Endodermal cell (in vitro differentiated cells): ENCODE measurements around the gene DNAH8. TPM values are rescaled to one million over a fixed set of nuclear protein-coding genes. Genes with fewer than 3 reads are reported as not detected.

ENCODE experiments used
- DNase-seq: peaks from one replicate; pipeline ENCODE4 v3.0.0-alpha.2; 2017
- H3K27ac ChIP-seq: 2 replicates; pipeline ENCODE4 v1.5.1; 2013; ENCODE audit warnings: mild to moderate bottlenecking, low read depth, low read length, moderate library complexity
- H3K27me3 ChIP-seq: 2 replicates; pipeline ENCODE4 v1.6.1; 2013; ENCODE audit warnings: mild to moderate bottlenecking, low read length, moderate library complexity; ENCODE audit not compliant: insufficient read depth, control insufficient read depth, poor library complexity, severe bottlenecking
- H3K36me3 ChIP-seq: 2 replicates; pipeline ENCODE4 v1.7.0; 2013; ENCODE audit warnings: mild to moderate bottlenecking, low read length, moderate library complexity; ENCODE audit not compliant: control insufficient read depth, insufficient read depth
- H3K4me1 ChIP-seq: one replicate; pipeline ENCODE4 v1.7.0; 2013; ENCODE audit warnings: low read length; ENCODE audit not compliant: control insufficient read depth, insufficient read depth
- H3K4me3 ChIP-seq: 2 replicates; pipeline ENCODE4 v1.5.1; 2013; ENCODE audit warnings: mild to moderate bottlenecking, low read length, moderate library complexity
- H3K9ac ChIP-seq: 2 replicates; pipeline ENCODE4 v1.6.1; 2013; ENCODE audit warnings: mild to moderate bottlenecking, low read length, moderate library complexity; ENCODE audit not compliant: poor library complexity, severe bottlenecking; ENCODE audit errors: extremely low read depth
- H3K9me3 ChIP-seq: 2 replicates; pipeline ENCODE4 v1.6.1; 2013; ENCODE audit warnings: mild to moderate bottlenecking, low read length, moderate library complexity; ENCODE audit not compliant: control insufficient read depth
- H3K27ac Mint-ChIP-seq: 2 replicates; pipeline ENCODE4 v1.8.0; 2020; ENCODE audit warnings: mixed read lengths
- H3K27me3 Mint-ChIP-seq: 2 replicates; pipeline ENCODE4 v1.8.0; 2021; ENCODE audit warnings: mild to moderate bottlenecking, mixed read lengths; ENCODE audit not compliant: insufficient read depth
- H3K36me3 Mint-ChIP-seq: 2 replicates; pipeline ENCODE4 v1.8.0; 2020; ENCODE audit warnings: low read depth, mixed read lengths
- H3K4me1 Mint-ChIP-seq: 2 replicates; pipeline ENCODE4 v1.8.0; 2020; ENCODE audit warnings: mixed read lengths
- H3K4me3 Mint-ChIP-seq: 2 replicates; pipeline ENCODE4 v1.8.0; 2020; ENCODE audit warnings: mild to moderate bottlenecking, moderate library complexity, mixed read lengths
- H3K9me3 Mint-ChIP-seq: 2 replicates; pipeline ENCODE4 v1.8.0; 2020; ENCODE audit warnings: mild to moderate bottlenecking, mixed read lengths
- WGBS, 2 experiments: methylation state at CpG; one replicate each; pipeline versions ENCODE4 v1.1.5 to v1.1.7; 2013; ENCODE audit warnings: missing lambda C conversion rate in 2 of 2, mixed read lengths in 1 of 2; ENCODE audit not compliant: insufficient coverage in 1 of 2, insufficient read length in 1 of 2; 5-methylcytosine and 5-hydroxymethylcytosine counted together
- total RNA-seq, 2 donors: library from RNA; stranded (reverse); fragmentation: NEBNext Ultra II Directional in 1 of 2; extraction: Animal tissue kit (Norgen Biotek cat#: 25700) in 1 of 2; gene quantifications; 2 replicates in 1 of 2; 3 replicates in 1 of 2; pipeline ENCODE4 v1.2.1, GENCODE V29; 2021
- TF ChIP-seq, protein P1 (sequence below): fragments of 200-600 bp; sonication (generic); conservative IDR thresholded peaks from 2 replicates; pipeline ENCODE4 v1.5.0; 2021; ENCODE audit warnings: antibody characterized with exemption, mild to moderate bottlenecking

Gene DNAH8
- total RNA-seq, 2 donors from 2014 or later: not detected

DNA sequence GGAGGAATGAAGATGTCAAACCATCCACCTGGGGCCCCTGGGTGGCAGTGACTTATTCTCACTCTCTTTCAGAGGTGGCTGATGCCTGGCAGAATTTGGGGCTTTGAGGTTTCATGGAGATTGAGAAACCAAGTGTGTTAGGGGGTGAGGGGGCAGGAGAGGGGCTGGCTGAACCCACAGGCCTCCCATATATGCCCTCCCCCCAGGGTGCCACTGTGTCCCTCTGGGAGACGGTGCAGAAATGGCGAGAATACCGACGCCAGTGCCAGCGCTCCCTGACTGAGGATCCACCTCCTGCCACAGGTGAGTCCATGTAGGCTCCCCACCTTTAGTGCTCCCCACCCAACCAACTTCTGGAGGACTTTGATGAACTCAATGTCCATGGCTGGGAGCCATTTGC is 341.1 kb downstream of the DNAH8 start:
- H3K9me3 ChIP-seq: no peaks in the 10 kb centered on the region
- Mint-ChIP-seq H3K9me3 (no peaks in the 10 kb centered on the region), H3K27ac (no peak overlapping the region), H3K4me3 (no peak overlapping the region), H3K27me3 (peaks cover 58% of the 10 kb centered on the region), H3K4me1 (peaks cover 16% of the 10 kb centered on the region), H3K36me3 (no peaks in the 10 kb centered on the region)
- peaks cover 1% of the 10 kb centered on the region for H3K4me1 ChIP-seq
- H3K27ac ChIP-seq: no peak overlapping the region
- TF ChIP-seq, protein P1, sequence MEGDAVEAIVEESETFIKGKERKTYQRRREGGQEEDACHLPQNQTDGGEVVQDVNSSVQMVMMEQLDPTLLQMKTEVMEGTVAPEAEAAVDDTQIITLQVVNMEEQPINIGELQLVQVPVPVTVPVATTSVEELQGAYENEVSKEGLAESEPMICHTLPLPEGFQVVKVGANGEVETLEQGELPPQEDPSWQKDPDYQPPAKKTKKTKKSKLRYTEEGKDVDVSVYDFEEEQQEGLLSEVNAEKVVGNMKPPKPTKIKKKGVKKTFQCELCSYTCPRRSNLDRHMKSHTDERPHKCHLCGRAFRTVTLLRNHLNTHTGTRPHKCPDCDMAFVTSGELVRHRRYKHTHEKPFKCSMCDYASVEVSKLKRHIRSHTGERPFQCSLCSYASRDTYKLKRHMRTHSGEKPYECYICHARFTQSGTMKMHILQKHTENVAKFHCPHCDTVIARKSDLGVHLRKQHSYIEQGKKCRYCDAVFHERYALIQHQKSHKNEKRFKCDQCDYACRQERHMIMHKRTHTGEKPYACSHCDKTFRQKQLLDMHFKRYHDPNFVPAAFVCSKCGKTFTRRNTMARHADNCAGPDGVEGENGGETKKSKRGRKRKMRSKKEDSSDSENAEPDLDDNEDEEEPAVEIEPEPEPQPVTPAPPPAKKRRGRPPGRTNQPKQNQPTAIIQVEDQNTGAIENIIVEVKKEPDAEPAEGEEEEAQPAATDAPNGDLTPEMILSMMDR: no peak
- H3K36me3 ChIP-seq: no peaks in the 10 kb centered on the region
- no peak for DNase-seq
- peaks cover 39% of the 10 kb centered on the region for H3K27me3 ChIP-seq
- WGBS, 2 experiments: 85 to 96% methylated on average over 4 to 5 of the region's 5 CpGs
- H3K4me3 ChIP-seq: no peak overlapping the region
- H3K9ac ChIP-seq: no peak overlapping the region

DNA sequence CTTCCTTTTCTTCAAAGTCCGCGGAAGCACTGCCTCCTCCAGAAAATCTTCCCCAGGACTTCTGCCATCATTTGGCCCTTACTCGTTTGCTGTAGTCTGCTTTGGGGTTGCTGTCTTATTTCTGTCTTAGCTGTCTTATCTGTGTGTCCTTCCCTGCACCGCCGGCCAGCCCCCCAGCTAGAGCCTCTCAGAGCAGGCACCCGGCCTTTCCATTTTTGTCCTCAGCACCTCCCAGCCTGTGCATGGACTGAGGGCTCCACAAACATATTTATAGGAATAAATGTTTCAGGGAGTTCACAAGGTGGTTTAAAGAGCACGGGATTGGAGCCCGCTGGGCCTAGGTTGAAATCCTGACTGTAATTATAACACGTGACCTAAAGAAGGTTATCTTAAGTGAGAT is 341.6 kb downstream of the DNAH8 start:
- Mint-ChIP-seq H3K27ac (no peak overlapping the region), H3K27me3 (peaks cover 56% of the 10 kb centered on the region), H3K4me1 (peaks cover 16% of the 10 kb centered on the region), H3K36me3 (no peaks in the 10 kb centered on the region), H3K9me3 (no peaks in the 10 kb centered on the region), H3K4me3 (no peak overlapping the region)
- TF ChIP-seq, protein P1: no peak
- no peak overlapping the region for H3K9ac ChIP-seq
- 90 to 97% methylated on average over 6 to 9 of the region's 9 CpGs for WGBS, 2 experiments
- no peaks in the 10 kb centered on the region for H3K9me3 ChIP-seq
- no peak for DNase-seq
- no peak overlapping the region for H3K4me3 ChIP-seq
- H3K4me1 ChIP-seq: peaks cover 6% of the 10 kb centered on the region
- H3K27ac ChIP-seq: no peak overlapping the region
- peaks cover 35% of the 10 kb centered on the region for H3K27me3 ChIP-seq
- no peaks in the 10 kb centered on the region for H3K36me3 ChIP-seq

DNA sequence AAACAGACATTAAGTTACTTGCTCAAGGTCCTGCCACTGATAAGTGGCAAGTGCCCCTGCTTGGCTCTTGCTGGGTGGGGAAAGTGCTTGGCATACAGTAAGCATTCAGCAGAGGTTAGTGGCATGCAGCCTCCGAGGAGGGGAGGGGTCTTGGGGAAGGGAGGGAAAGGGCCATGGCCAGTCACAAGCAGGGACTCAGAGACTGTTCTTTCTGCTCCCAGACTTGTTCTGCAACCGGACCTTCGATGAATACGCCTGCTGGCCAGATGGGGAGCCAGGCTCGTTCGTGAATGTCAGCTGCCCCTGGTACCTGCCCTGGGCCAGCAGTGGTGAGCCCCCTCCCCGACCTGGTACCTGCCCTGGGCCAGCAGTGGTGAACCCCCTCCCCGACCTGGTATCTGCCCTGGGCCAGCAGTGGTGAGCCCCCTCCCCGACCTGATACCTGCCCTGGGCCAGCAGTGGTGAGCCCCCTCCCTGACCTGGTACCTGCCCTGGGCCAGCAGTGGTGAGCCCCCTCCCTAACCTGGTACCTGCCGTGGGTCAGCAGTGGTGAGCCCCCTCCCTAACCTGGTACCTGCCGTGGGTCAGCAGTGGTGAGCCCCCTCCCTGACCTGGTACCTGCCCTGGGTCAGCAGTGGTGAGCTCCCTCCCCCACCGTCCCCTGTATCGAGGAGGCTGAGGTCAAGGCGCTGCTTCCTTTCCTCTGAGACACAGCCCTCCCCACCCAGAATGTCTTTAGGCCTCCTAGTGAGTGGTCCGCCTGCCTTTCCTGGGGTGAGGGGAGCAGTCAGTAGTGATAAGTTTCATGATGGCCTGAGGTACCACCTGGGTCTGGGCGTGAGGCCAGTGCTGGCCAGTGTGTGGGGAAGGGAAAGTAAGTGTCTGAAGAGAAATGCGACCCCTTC is 342.4 kb downstream of the DNAH8 start:
- Histone ChIP-seq H3K4me3 (no peak overlapping the region), H3K36me3 (no peaks in the 10 kb centered on the region), H3K27ac (no peak overlapping the region), H3K9me3 (no peaks in the 10 kb centered on the region), H3K27me3 (peaks cover 28% of the 10 kb centered on the region), H3K4me1 (peaks cover 12% of the 10 kb centered on the region), H3K9ac (no peak overlapping the region)
- no peak for DNase-seq
- Mint-ChIP-seq H3K4me1 (peaks cover 23% of the 10 kb centered on the region), H3K27me3 (peaks cover 52% of the 10 kb centered on the region), H3K36me3 (no peaks in the 10 kb centered on the region), H3K9me3 (no peaks in the 10 kb centered on the region), H3K27ac (no peak overlapping the region), H3K4me3 (no peak overlapping the region)
- TF ChIP-seq, protein P1: no peak
- WGBS, 2 experiments: 85 to 86% methylated on average over 7 to 17 of the region's 17 CpGs
